GM12878 (cell line): ENCODE results near the gene DYSF. TPM values are rescaled to one million over a fixed set of nuclear protein-coding genes. Genes with fewer than 3 reads are reported as not detected.

Experiments
- ATAC-seq: fragments of 200-7000 bp; cut with Tn5 transposase; 3 replicates; pipeline ENCODE4 v1.9.1; 2020; ENCODE audit warnings: mild to moderate bottlenecking, moderate library complexity
- BruUV-seq: library from RNA; stranded (reverse); fragments of 400-500 nt; replicated peaks from 2 replicates; lab custom pipeline; 2021; lab: Mats Ljungman, UMichigan
- CTCF ChIA-PET: fragments of 300-600 bp; sonication (Branson Sonifier 250); formaldehyde crosslinking; extraction: SDS; loops from one replicate; lab custom pipeline; 2021; ENCODE audit warnings: inconsistent platforms; lab: Yijun Ruan, JAX
- POLR2A ChIA-PET: fragments of 350-600 bp; formaldehyde crosslinking; extraction: SDS; loops from one replicate; lab custom pipeline; 2021; ENCODE audit warnings: inconsistent platforms; lab: Charles Lee
- RAD21 ChIA-PET: fragments of 300-600 bp; sonication (Branson Sonifier 250); formaldehyde crosslinking; loops from one replicate; lab custom pipeline; 2023; ENCODE audit warnings: antibody characterized with exemption; ENCODE audit not compliant: unreplicated experiment; lab: Charles Lee
- SMC1A ChIA-PET: fragments of 300-600 bp; sonication (Branson Sonifier 250); formaldehyde crosslinking; loops from one replicate; lab custom pipeline; 2023; ENCODE audit not compliant: unreplicated experiment, uncharacterized antibody; lab: Charles Lee
- DNase-seq: peaks from one replicate; pipeline ENCODE4 v3.0.0-alpha.2; 2011; ENCODE audit warnings: low read depth, low spot score
- FAIRE-seq: peaks from 3 replicates; lab custom pipeline; 2011; peaks lifted over from hg19 to GRCh38; lab: Jason Lieb, UNC
- H2AFZ ChIP-seq: 2 replicates; pipeline ENCODE4 v1.6.0; 2011; ENCODE audit warnings: low read depth, low read length, control low read depth; ENCODE audit not compliant: control insufficient read depth
- H3K27ac ChIP-seq: 2 replicates; pipeline ENCODE4 v1.5.1; 2011; ENCODE audit warnings: control low read depth; ENCODE audit not compliant: control insufficient read depth, insufficient read depth
- H3K27me3 ChIP-seq, 2 experiments: replicated peaks in 1 of 2; 2 replicates each; pipeline versions ENCODE4 v1.6.0 to v1.6.1; 2011; ENCODE audit warnings: low read length in 1 of 2; ENCODE audit not compliant: control insufficient read depth in 2 of 2, insufficient read depth in 2 of 2
- H3K36me3 ChIP-seq, 2 experiments: 2 replicates each; pipeline ENCODE4 v1.5.1; 2011; ENCODE audit warnings: low read length in 1 of 2; ENCODE audit not compliant: control insufficient read depth in 2 of 2, insufficient read depth in 2 of 2
- H3K4me1 ChIP-seq: 2 replicates; pipeline ENCODE4 v1.6.1; 2011; ENCODE audit warnings: mild to moderate bottlenecking, low read length, moderate library complexity, mixed read lengths; ENCODE audit not compliant: control insufficient read depth, insufficient read depth
- H3K4me2 ChIP-seq: 2 replicates; pipeline ENCODE4 v1.6.0; 2011; ENCODE audit warnings: control low read depth; ENCODE audit not compliant: control insufficient read depth, insufficient read depth
- H3K4me3 ChIP-seq: fragments of 200-600 bp; sonication (generic); 2 replicates; pipeline ENCODE4 v1.5.1; 2016
- H3K79me2 ChIP-seq: 2 replicates; pipeline ENCODE4 v1.6.0; 2011; ENCODE audit warnings: low read length; ENCODE audit not compliant: control insufficient read depth, insufficient read depth
- H3K9ac ChIP-seq: 2 replicates; pipeline ENCODE4 v1.8.0; 2011; ENCODE audit warnings: low read length, control low read depth, mixed read lengths; ENCODE audit not compliant: control insufficient read depth, insufficient read depth
- H3K9me3 ChIP-seq: replicated peaks from 3 replicates; pipeline ENCODE4 v1.5.1; 2011; ENCODE audit warnings: mild to moderate bottlenecking, low read length; ENCODE audit not compliant: control insufficient read depth, insufficient read depth
- H4K20me1 ChIP-seq: 2 replicates; pipeline ENCODE4 v1.6.0; 2011; ENCODE audit not compliant: control insufficient read depth, insufficient read depth
- IRF5 ChIP-seq: fragments of 450-650 bp; IDR thresholded peaks from 2 replicates; pipeline ENCODE4 v1.6.1; 2017; ENCODE audit warnings: borderline replicate concordance
- MEF2A ChIP-seq: IDR thresholded peaks from 2 replicates; pipeline ENCODE4 v1.6.1; 2011; ENCODE audit warnings: low read depth, mild to moderate bottlenecking, low read length, moderate library complexity; ENCODE audit not compliant: insufficient read depth
- MLLT1 ChIP-seq: fragments of 450-650 bp; IDR thresholded peaks from 2 replicates; pipeline ENCODE4 v1.6.1; 2016; ENCODE audit warnings: mild to moderate bottlenecking
- USF1 ChIP-seq: IDR thresholded peaks from 2 replicates; pipeline ENCODE4 v1.6.1; 2011; ENCODE audit warnings: borderline replicate concordance, low read depth, mild to moderate bottlenecking, moderate library complexity, mixed read lengths, low read length; ENCODE audit not compliant: insufficient read depth; ENCODE audit errors: extremely low read length
- ZZZ3 ChIP-seq: IDR thresholded peaks from 2 replicates; pipeline ENCODE4 v1.6.1; 2011; ENCODE audit warnings: low read depth; ENCODE audit not compliant: control insufficient read depth, insufficient read length
- WGBS: methylation state at CpG from one replicate; pipeline ENCODE4 v1.1.6; 2016; ENCODE audit warnings: low lambda C conversion rate; ENCODE audit not compliant: insufficient replicate concordance, insufficient coverage; ENCODE audit errors: missing lambda C conversion rate; 5-methylcytosine and 5-hydroxymethylcytosine counted together
- in situ Hi-C: fragments of 300-500 bp; cut with MboI; formaldehyde crosslinking; loops from 9 replicates; pipeline ENCODE4 v1.14.3; 2018; ENCODE audit warnings: mixed read lengths
- intact Hi-C: fragments of 100-400 bp; cut with micrococcal nuclease; formaldehyde crosslinking; loops from one replicate; pipeline ENCODE4 v1.14.2; 2022; ENCODE audit not compliant: unreplicated experiment
- polyA plus RNA-seq, 11 experiments: library from polyadenylated mRNA; depleted of rRNA in 4 of 11; unstranded in 6 of 11; stranded (reverse) in 5 of 11; fragments of >200 nt; fragmentation: Nextera tagmentation in 4 of 11; fragmentation: Illumina TruSeq in 1 of 11; extraction: Ambion mirVana in 4 of 11; extraction: Trizol in 1 of 11; gene quantifications; 1 replicate in 1 of 11; 2 replicates in 10 of 11; pipeline versions ENCODE4 v1.2.1 to v1.2.3, GENCODE V29; 2011 to 2016; ENCODE audit warnings: inconsistent platforms in 2 of 11, missing spikeins in 2 of 11, low read depth in 1 of 11
- total RNA-seq, 4 experiments: library from RNA; depleted of rRNA in 3 of 4; stranded (reverse); fragments of >200 nt in 3 of 4; fragmentation: Illumina TruSeq in 1 of 4; extraction: Trizol in 1 of 4; gene quantifications; 2 replicates each; pipeline versions ENCODE4 v1.2.1 to v1.2.3, GENCODE V29; 2013 to 2021

Gene DYSF
- total and polyA plus RNA-seq, 10 of the 15 experiments (the other 5 are each of a cell fraction or from before 2014, with no cell fraction given) = under 0.01 to 0.15 (median 0.03) TPM; not detected in 7

GRCh38 chr2:71570951-71571460, 117.6 kb downstream of the DYSF start:
- ChIA-PET CTCF (no interaction called here), SMC1A (no interaction called here), RAD21 (no interaction called here), POLR2A (no interaction called here)
- Histone ChIP-seq H3K9me3 (no peaks in the 10 kb centered on the region; the same call in 2 of the 3 replicates), H3K9ac (no peak overlapping the region), H2AFZ (no peak overlapping the region), H3K4me2 (no peak overlapping the region), H4K20me1 (no peaks in the 10 kb centered on the region), H3K36me3 (no peaks in the 10 kb centered on the region), H3K4me3 (no peak overlapping the region), H3K4me1 (no peaks in the 10 kb centered on the region), H3K27me3 (no peaks in the 10 kb centered on the region), H3K27ac (no peak overlapping the region), H3K79me2 (no peaks in the 10 kb centered on the region)
- BruUV-seq = no TSS peak
- TF ChIP-seq USF1 (no peak), MLLT1 (no peak), MEF2A (no peak), ZZZ3 (no peak), IRF5 (no peak)
- ATAC-seq = no peak
- no peak for FAIRE-seq
- DNase-seq = no peak
- intact Hi-C loops = no loop called here
- 68% methylated on average over 2 of the region's 2 CpGs for WGBS
- in situ Hi-C loops = no loop called here
